Retinal pigment epithelial cell (primary cell): ENCODE results near the gene CUX1.
"Not testable (repeated sequence)": the region's sequence is repeated elsewhere in the genome, so short reads cannot be mapped to it uniquely, and the experiment has no call there.

Experiments
- DNase-seq: peaks from one replicate; pipeline ENCODE4 v3.0.0-alpha.2; 2010; ENCODE audit warnings: low read depth
- H3K4me3 ChIP-seq: 2 replicates; pipeline ENCODE4 v1.5.1; 2011; ENCODE audit warnings: mild to moderate bottlenecking, low read length, control low read depth, moderate library complexity
- CTCF ChIP-seq: conservative IDR thresholded peaks from 2 replicates; pipeline ENCODE4 v1.5.1; 2011; ENCODE audit warnings: low read depth, low read length, control low read depth, inconsistent platforms

CUX1 gene

GRCh38 chr7:102018876-102019275 lies 201.4 kb downstream of the CUX1 start:
- TF ChIP-seq CTCF = no peak
- no peak overlapping the region for H3K4me3 ChIP-seq
- no peak for DNase-seq

- no peak overlapping the region for H3K4me3 ChIP-seq
- TF ChIP-seq CTCF = no peak
- DNase-seq = no peak
Observed at GRCh38 chr7:102019461-102019860, 202.0 kb downstream of the CUX1 start.

GRCh38 chr7:102021841-102022618 lies 204.6 kb downstream of the CUX1 start:
- no peak for DNase-seq
- TF ChIP-seq CTCF = no peak

GRCh38 chr7:102024005-102024768 lies 206.8 kb downstream of the CUX1 start:
- no peak for DNase-seq
- TF ChIP-seq CTCF = no peak
- no peak overlapping the region for H3K4me3 ChIP-seq

More at GRCh38 chr7:102021841-102022618, 204.6 kb downstream of the CUX1 start:
- H3K4me3 ChIP-seq = no peak overlapping the region

- H3K4me3 ChIP-seq = no peak overlapping the region
- no peak for DNase-seq
- TF ChIP-seq CTCF = no peak
Observed at GRCh38 chr7:102024769-102025391, 207.5 kb downstream of the CUX1 start.

GRCh38 chr7:102025777-102026176 lies 208.4 kb downstream of the CUX1 start:
- H3K4me3 ChIP-seq, DNase-seq: not testable (repeated sequence)

GRCh38 chr7:102028206-102028826 lies 210.9 kb downstream of the CUX1 start:
- TF ChIP-seq CTCF = no peak
- H3K4me3 ChIP-seq = no peak overlapping the region
- no peak for DNase-seq
